Psoas muscle (tissue), 8 donors: ENCODE data around the gene CTSZ. TPM values are rescaled to one million over a fixed set of nuclear protein-coding genes. Genes with fewer than 3 reads are reported as not detected.

Source experiments
- ATAC-seq, 4 donors: fragments of 200-7000 bp; cut with Tn5 transposase; one replicate each; pipeline ENCODE4 v1.9.1; 2020; ENCODE audit warnings: moderate library complexity in 3 of 4, mild to moderate bottlenecking in 2 of 4
- DNase-seq, 2 donors: peaks; one replicate each; pipeline ENCODE4 v3.0.0-alpha.2; 2020
- H3K27ac ChIP-seq: fragments of 200-600 bp; one replicate; pipeline ENCODE4 v1.8.0; 2022
- H3K27me3 ChIP-seq, 3 donors: fragments of 200-600 bp in 1 of 3; one replicate each; pipeline versions ENCODE4 v1.6.1 to v1.8.0; 2013 to 2022; ENCODE audit warnings: low read length in 2 of 3, mild to moderate bottlenecking in 2 of 3, moderate library complexity in 1 of 3; ENCODE audit not compliant: insufficient read depth in 3 of 3
- H3K36me3 ChIP-seq, 2 donors: fragments of 200-600 bp in 1 of 2; one replicate each; pipeline versions ENCODE4 v1.6.1 to v1.8.0; 2013 to 2022; ENCODE audit warnings: low read depth in 1 of 2, mild to moderate bottlenecking in 1 of 2, moderate library complexity in 1 of 2; ENCODE audit not compliant: insufficient read depth in 1 of 2
- H3K4me1 ChIP-seq: fragments of 200-600 bp; one replicate; pipeline ENCODE4 v1.8.0; 2022
- H3K4me3 ChIP-seq: fragments of 200-600 bp; one replicate; pipeline ENCODE4 v1.8.0; 2022; ENCODE audit warnings: mild to moderate bottlenecking
- H3K9me3 ChIP-seq: fragments of 200-600 bp; one replicate; pipeline ENCODE4 v1.8.0; 2022
- WGBS, 3 donors: extraction: QIAGEN DNeasy Blood & Tissue Kit; methylation state at CpG; one replicate each; pipeline versions ENCODE4 v1.1.6 to v1.1.7; 2013; 5-methylcytosine and 5-hydroxymethylcytosine counted together
- intact Hi-C, 2 donors: fragments of 100-400 bp; cut with DNase I; formaldehyde crosslinking; loops; one replicate each; pipeline versions ENCODE4 v1.11.0 to v1.14.2; 2022
- polyA plus RNA-seq, 3 donors: library from polyadenylated mRNA; stranded (reverse); fragments of 200-250 nt; gene quantifications; one replicate each; pipeline ENCODE4 v1.2.3, GENCODE V29; 2013
- total RNA-seq, 4 donors: library from RNA; stranded (reverse); fragmentation: NEBNext Ultra II Directional in 2 of 4; extraction: Animal tissue kit (Norgen Biotek cat#: 25700) in 2 of 4; gene quantifications; one replicate each; pipeline versions ENCODE4 v1.2.1 to v1.2.4, GENCODE V29; 2021 to 2023
- TF ChIP-seq, protein P1 (sequence below): fragments of 200-600 bp; IDR thresholded peaks from one replicate; pipeline ENCODE4 v1.8.0; 2022; ENCODE audit warnings: antibody characterized with exemption
- donor health status: healthy with polysubstance abuse.
- donor health status: DM: no; HTN: no; CAD: no; lungs with moderate emphysema.
- donor health status: Bipolar disorder and iron deficiency.
- donor health status: healthy.
- donor health status: DM: yes; HTN: yes; CAD: no.
- donor health status: DM: no; HTN: no; CAD: no.
- donor health status: DM: no; HTN: no; CAD: no.
- donor health status: DM: yes; HTN: yes; CAD: no.

CTSZ gene
- total and polyA plus RNA-seq, 7 donors, result 38.2 to 50.5 (median 42.4) TPM

DNA sequence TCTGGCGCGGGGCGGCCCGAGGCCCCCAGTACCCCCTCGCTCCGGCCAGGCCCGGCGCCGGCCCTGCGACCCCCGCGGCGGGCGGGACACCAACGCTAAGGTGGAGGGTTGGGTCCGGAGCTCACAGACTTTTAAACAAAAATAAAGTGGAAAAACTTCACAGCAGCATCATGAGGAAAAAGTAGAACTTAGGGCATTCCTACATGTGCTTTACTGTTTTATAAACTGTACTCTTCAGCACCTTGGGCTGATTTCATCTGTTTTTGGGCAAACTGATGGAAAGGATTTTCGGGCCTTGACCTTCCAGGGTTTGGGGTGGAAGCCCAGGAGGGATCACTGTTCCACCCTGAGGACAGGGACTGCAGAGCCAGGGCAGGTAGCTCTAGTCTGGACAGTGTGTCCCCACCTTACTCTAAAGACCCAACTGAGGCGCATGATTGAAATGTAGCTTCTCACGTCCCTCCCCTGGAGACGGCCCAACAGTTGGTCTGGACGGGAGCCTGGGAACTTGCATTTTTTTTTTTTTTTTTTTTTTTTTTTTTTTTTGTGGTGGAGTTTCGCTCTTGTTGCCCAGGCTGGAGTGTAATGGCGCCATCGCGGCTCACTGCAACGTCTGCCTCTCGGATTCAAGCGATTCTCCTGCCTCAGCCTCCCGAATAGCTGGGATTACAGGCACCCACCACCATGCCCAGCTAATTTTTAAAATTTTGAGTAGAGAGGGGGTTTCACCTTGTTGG is 25.3 kb downstream of the CTSZ start:
- DNase-seq (no peak), ATAC-seq (peak in 1 of 4 donors; percentile 23)
- intact Hi-C loops, result loop anchor here (5.0 kb wide), 4 partner anchors 51 to 89 kb away; partner anchors contain the start of gene ATP5F1E (in 1 of the 2)
- H3K36me3 ChIP-seq, result peaks cover 0 to 11% of the 10 kb centered on the region in 2 donors
- H3K4me3 ChIP-seq, result peak overlapping the region; percentile 70
- no peaks in the 10 kb centered on the region for H3K9me3 ChIP-seq
- H3K27me3 ChIP-seq, result no peaks in the 10 kb centered on the region
- H3K27ac ChIP-seq, result peak overlapping the region; percentile 93
- peaks cover 35% of the 10 kb centered on the region for H3K4me1 ChIP-seq
- TF ChIP-seq, protein P1, sequence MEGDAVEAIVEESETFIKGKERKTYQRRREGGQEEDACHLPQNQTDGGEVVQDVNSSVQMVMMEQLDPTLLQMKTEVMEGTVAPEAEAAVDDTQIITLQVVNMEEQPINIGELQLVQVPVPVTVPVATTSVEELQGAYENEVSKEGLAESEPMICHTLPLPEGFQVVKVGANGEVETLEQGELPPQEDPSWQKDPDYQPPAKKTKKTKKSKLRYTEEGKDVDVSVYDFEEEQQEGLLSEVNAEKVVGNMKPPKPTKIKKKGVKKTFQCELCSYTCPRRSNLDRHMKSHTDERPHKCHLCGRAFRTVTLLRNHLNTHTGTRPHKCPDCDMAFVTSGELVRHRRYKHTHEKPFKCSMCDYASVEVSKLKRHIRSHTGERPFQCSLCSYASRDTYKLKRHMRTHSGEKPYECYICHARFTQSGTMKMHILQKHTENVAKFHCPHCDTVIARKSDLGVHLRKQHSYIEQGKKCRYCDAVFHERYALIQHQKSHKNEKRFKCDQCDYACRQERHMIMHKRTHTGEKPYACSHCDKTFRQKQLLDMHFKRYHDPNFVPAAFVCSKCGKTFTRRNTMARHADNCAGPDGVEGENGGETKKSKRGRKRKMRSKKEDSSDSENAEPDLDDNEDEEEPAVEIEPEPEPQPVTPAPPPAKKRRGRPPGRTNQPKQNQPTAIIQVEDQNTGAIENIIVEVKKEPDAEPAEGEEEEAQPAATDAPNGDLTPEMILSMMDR, result no peak
- 13 to 23% (median 15%) methylated on average over 23 to 29 of the region's 29 CpGs for WGBS, 3 donors

DNA sequence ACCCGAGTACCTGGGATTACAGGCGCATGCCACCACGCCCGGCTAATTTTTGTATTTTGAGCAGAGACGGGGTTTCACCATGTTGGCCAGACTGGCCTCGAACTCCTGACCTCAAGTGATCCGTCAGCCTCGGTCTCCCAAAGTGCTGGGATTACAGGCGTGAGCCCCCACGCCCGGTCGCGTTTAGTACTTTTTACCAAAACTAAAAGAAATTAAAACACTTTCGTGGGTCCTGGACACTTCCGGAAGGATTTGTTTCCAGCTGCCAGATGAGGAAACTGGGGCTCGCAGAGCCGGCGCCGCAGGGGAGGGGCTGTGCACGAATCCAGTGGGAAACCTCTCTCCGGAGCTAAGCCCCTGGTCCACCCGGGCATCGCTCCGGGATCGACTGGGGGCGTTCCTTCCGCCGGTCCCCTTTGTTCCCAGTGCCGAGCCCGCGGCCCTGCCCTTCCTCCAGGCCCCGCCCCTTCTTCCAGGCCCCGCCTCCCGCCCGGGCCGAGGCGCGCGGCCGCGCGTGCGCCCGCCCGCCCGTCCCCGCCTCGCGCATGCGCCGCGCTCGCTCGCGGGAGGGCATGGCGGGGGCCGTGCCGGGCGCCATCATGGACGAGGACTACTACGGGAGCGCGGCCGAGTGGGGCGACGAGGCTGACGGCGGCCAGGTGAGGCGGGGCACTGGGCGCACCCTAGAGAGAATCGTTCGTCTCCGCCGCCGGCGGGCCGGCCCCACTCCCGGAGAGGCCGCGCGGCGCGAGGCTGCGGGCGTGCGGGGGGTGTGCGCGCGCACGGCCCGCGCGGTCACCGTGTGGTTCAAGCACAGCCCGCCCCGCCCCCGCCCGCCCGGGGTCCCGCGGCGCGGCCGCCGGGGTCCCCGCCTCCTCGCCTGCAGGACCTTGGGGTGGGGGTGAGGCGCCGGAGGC is 26.1 kb downstream of the CTSZ start, which contains the start of gene NELFCD:
NELFCD (plus strand) TSS at position 546 of the 917 bp plus-strand sequence; CDS start at position 600, 54 bp downstream.
- H3K27me3 ChIP-seq, result no peaks in the 10 kb centered on the region
- H3K4me1 ChIP-seq, result peaks cover 35% of the 10 kb centered on the region
- TF ChIP-seq, protein P1, result no peak
- peak; percentile 87 to 94 for DNase-seq
- H3K36me3 ChIP-seq, result peaks cover 0 to 3% of the 10 kb centered on the region in 2 donors
- 5 to 11% (median 10%) methylated on average over 45 to 109 of the region's 109 CpGs for WGBS, 3 donors
- H3K4me3 ChIP-seq, result peak within 1 kb of the TSS; percentile 70
- intact Hi-C loops, result loop anchor here (5.0 kb wide), 4 partner anchors 51 to 89 kb away; partner anchors contain the start of gene ATP5F1E (in 1 of the 2)
- peaks cover under 1% of the 10 kb centered on the region for H3K9me3 ChIP-seq
- peak within 1 kb of the TSS; percentile 93 for H3K27ac ChIP-seq
- peak; percentile 92 to 96 (median 94) for ATAC-seq

DNA sequence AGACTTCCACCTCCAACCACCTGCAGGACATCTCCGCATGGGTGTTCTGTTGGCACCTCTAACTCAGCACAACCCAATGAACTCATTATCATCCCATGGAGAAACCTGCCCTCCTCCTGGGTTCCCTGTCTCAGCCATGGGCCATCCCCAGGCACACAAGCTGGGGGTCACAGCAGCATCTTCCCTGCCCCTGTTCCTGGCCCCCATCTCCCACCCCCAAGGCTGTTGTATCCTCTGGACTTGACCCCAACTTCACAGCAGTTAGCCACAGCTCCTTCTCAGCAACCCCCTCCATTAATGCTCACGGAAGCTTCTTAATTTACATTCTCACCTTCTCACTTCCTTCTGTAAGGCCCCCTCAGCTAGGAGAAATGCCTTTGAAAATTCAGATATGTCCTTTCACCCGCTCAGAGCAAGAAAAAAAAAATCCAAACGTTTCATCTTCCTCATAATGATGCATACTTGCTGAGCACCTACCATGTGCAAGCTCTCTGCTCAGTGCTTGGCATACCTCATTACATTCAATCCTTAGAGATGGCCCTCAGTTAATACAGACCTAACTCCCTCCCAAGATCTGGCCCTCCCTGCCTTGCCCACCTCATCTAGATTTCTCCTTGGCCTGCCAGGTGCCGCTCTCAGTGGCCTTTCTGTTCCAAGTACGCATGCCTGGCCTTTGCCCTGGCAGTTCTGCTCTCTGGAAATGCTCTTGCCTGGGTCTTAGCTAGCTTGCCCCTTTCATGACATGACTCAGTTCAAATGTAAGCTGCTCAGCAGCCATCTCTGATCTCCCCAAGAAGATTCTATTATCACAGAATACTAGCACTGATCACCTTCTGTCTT is 28.5 kb downstream of the CTSZ start:
- no peak for ATAC-seq
- Histone ChIP-seq H3K4me1 (peaks cover 14% of the 10 kb centered on the region), H3K4me3 (no peak overlapping the region), H3K36me3 (no peaks in the 10 kb centered on the region), H3K27me3 (no peaks in the 10 kb centered on the region), H3K9me3 (peaks cover 4% of the 10 kb centered on the region), H3K27ac (no peak overlapping the region)
- intact Hi-C loops, result no loop called here
- 67 to 70% (median 68%) methylated on average over 6 of the region's 6 CpGs for WGBS, 3 donors
- DNase-seq, result no peak
- TF ChIP-seq, protein P1, result no peak

DNA sequence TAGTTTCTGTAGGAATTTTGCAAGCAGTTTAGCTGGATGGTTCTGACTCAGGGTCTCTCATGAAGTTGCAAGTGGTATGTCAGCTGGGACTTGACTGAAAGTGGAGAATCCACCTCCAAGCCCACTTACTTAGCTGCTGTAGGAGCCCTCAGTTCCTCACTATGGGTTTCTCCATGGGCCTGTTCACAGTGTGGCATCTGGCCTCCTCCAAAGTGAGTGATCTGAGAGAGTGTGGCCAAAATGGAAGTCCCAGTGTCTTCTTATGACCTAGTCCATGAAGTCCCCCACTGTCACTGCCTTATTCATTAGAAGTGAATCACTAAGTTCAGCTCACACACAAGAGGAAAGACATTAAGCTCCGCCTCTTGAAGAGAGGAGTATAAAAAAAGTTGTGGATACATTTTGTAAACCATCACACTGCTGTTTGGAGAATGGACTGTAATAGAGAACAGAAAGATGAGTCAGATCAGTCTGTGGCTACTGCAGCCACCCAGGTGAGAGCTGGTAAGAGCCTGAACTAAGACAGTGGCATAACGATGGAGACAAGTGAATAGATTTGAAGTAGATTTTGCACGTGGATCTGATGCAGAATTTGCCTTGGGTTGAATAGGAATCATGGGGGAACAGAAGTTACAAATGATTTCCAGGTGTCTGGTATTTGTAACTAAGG is 30.9 kb downstream of the CTSZ start:
- Histone ChIP-seq H3K4me3 (no peak overlapping the region), H3K27me3 (no peaks in the 10 kb centered on the region), H3K4me1 (no peaks in the 10 kb centered on the region), H3K36me3 (no peaks in the 10 kb centered on the region), H3K9me3 (peaks cover 4% of the 10 kb centered on the region), H3K27ac (no peak overlapping the region)
- TF ChIP-seq, protein P1, result no peak
- ATAC-seq (no peak), DNase-seq (no peak)
- 86 to 90% (median 87%) methylated on average over 3 of the region's 3 CpGs for WGBS, 3 donors
- intact Hi-C loops, result no loop called here
